A673 (cell line): ENCODE data around the gene DDHD1.

Experiments used
- CTCF ChIP-seq: fragments of 300-800, 200-600 bp; sonication (generic); conservative IDR thresholded peaks from 2 replicates; pipeline ENCODE4 v1.5.1; 2017; ENCODE audit warnings: low read depth, mild to moderate bottlenecking, antibody characterized with exemption, low read length, moderate library complexity, mixed read lengths
- EZH2 ChIP-seq: fragments of 200-600 bp; sonication (generic); IDR thresholded peaks from 2 replicates; pipeline ENCODE4 v1.6.1; 2017; ENCODE audit warnings: borderline replicate concordance, low read depth, mild to moderate bottlenecking, mixed read lengths, antibody characterized with exemption, low read length; ENCODE audit not compliant: poor library complexity, severe bottlenecking

- TF ChIP-seq CTCF = no peak
- TF ChIP-seq EZH2 = no peak
Observed at GRCh38 chr14:52988139-52988538, 165.0 kb downstream of the DDHD1 start.
